ENCODE measurements around the gene UCK2.

Gene UCK2

DNA sequence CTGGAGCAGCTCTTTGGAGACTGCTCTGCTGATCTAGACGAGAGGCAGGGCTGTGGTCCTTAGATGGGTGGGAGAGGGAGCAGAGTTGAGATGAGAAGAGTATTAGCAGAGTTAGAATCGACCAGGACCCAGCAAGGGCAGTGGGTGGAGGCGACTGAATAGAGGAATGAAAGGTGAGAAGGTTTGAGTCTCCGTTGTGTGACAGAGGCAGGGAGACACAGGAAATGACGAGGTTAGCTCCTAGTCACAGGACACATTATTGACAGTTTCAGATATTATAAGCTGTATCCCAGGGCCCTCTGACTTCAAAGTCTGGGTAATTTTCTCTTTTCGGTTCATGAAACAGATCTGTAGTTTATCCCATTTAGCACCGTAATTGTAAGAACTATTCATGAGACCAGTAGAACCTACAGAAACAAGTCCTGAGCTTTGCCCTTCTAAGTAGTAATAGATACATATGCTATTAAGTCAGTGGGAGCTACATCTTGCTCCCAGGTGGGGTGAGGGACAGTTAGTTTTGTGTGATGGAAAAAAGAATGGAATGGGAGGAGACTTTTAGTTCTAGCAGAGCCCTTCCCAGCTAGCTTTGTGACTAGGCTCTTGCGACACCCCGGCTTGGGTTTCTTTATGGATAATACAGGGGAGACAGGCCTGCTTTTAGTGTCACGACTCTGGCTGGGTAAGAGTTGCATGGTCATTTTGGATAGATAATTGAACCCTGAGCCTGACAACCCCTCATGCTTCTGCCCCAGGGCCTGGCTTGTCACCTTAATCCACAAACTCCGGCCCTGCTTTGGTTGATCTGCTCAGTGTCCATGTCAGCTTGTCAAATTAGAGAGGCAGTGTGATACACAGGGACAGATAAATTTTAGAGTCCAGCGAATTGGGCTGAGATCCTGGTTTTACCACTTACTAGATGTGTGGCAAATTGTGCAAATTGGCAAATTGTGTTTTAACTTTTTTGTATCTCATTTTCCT is 70.2 kb downstream of the UCK2 start:
- in situ Hi-C loops (cut with MboI; ENCODE audit: low sequenced_read_pairs): no loop called here

DNA sequence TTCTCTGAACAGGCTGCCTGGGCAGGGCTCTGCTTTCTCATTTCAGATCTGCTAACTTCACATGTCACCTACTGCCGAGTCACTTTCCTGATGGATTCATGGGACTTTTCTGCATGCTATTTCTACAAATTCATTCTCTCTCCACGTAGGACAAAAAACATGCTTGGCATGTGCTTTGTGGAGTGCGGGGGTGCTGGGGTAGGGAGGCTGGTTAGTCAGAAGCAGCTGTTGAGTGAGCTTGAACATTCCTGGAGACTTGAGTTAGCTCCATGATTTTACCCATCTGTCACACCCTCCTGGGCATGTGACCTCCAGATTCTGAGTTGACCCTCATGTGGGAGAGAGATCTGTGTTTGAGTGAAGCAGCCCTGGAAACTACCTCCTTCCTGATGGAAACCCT is 71.4 kb downstream of the UCK2 start:
- in situ Hi-C loops (cut with MboI; ENCODE audit: low sequenced_read_pairs): no loop called here

DNA sequence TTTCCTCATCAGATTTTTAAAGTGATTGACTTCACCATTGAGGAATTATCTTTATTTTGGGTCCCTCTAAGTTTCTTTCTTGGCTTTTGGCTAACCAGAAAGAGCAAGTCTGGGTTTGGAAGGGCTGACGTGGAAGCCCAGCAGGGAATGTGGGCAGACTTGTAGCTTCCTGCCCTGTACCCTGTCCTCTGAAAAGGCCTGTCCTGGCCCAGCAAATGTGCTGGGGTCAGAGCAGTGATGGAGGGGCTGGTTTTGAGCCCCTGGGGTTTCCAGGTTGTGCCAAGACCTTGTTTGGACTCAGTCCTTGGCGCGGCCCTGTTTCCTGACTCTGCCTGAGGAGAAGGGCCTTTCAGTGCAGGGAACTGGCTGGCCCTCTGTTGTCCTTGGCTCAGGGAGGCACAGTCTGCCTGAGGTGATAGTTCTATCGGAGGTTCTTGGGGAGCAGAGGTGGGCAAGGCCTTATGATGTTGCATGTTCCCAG is 72.1 kb downstream of the UCK2 start:
- in situ Hi-C loops (cut with MboI; ENCODE audit: low sequenced_read_pairs): no loop called here

DNA sequence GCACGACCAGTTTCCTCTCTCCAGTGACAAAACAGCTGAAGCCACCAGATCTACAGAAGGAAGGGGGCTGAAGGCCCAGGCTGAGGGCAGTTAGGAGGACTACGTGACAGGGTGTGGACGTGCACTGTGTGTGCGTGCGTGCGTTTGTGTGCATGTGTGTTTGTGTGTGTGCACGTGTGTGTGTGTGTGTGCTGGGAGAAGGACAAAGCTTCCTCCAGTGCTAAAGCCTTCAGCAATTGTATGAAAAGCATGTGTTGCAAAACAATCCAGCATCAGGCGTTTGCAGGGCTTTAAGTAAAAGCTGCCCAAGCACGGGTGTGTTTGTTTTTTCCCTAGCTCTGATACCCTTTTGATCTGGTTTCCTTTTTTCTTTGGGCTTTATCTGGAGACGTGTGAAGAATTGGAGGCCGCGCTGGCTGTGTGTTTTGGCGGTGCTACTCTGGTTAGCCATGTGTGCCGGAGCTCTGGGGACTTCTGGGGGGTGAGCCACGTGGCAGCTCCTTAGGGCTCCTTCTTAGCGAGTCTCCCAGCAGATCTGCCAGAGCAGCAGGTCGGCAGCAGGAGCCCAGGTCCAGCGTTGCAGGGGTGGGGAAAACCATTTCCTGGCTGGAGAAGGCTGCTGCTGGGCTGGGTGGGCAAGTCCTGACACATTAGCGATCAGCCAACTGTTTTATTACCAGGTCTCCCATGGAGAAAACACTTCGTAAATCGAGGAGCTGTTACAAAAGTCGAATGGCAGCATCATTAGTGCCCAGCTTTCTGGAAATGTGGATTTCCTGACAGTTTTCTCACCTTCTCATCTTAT is 73.4 kb downstream of the UCK2 start:
- in situ Hi-C loops (cut with MboI; ENCODE audit: low sequenced_read_pairs): loop anchor here (25.0 kb wide), 2 partner anchors 288 to 513 kb away; no protein-coding TSS in a partner anchor

DNA sequence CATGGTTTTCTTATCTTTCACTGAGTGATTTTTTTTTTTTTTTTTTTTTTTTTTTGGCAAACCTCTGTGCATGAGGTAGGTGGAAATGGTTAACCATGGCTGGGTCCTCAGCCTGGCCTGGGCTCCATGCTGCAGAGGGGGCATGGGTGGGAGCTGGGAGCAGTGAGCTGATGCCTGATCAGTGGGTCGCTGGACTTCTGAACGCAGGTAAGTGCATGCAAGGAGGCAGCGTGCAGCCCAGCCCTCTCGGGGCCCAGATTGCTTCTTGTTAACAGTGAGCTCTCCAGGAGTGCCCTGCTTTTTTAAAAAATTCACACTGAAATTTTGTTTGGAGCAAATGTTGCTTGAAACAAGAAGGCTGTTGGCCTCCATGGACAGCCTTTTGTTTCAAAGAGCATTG is 75.2 kb downstream of the UCK2 start:
- in situ Hi-C loops (cut with MboI; ENCODE audit: low sequenced_read_pairs): loop anchor here (25.0 kb wide), 2 partner anchors 290 to 515 kb away; no protein-coding TSS in a partner anchor

DNA sequence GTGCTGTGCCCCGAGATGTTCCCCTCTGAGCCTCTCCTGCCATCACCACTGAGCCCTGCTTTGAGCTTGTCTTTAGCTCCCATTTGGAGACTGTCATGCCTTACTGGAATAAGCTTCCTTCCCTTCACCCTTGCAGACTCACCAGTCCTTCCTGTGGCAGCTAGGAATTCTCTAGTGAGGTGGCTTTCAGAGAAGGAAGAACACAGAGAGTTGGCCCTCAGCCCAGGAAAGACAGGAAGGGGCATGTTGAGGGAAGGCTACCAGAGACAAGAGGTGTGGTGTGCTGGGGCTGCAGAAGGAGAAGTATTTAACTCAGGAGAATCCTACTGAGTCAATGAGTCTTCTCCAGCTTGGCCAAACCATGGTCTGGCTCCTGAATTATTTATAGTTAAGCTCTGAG is 76.3 kb downstream of the UCK2 start:
- in situ Hi-C loops (cut with MboI; ENCODE audit: low sequenced_read_pairs): loop anchor here (25.0 kb wide), 2 partner anchors 291 to 516 kb away; no protein-coding TSS in a partner anchor

DNA sequence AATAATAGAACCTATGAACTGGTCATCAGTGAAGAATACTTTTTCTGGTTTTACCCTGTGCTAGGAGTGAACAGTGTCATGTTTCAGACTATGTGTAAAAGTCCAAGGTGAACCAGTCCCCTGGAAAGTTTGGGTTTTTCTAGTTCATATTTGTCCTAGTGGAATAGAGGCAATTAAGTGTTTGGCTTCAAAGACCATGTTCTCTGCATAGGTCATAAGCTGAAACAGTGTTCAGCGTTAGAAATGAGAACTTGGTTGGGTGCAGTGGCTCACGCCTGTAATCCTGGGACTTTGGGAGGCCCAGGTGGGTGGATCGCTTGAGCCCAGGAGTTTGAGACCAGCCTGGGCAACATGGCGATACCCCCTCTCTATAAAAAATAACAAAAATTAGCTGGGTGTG is 77.5 kb downstream of the UCK2 start:
- in situ Hi-C loops (cut with MboI; ENCODE audit: low sequenced_read_pairs): loop anchor here (25.0 kb wide), 2 partner anchors 293 to 518 kb away; no protein-coding TSS in a partner anchor

DNA sequence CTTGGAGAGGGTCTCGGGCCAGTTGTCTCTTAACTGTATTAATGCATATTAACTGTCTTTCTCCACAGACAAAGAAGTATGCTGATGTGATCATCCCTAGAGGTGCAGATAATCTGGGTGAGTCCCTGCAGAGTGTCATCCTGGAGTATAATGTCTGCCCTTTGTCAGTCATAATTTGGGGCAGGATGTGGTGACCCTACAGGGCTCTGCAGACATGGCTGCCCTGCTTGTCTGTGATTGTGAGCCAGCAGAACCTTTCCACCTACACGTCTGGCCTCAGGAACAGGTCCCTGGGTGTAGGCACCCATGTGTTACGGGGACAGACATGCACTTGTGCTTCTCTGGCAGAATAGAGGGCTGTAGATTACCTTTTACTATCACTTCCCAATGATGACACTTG is 78.4 kb downstream of the UCK2 start:
- in situ Hi-C loops (cut with MboI; ENCODE audit: low sequenced_read_pairs): loop anchor here (25.0 kb wide), 2 partner anchors 294 to 519 kb away; no protein-coding TSS in a partner anchor

DNA sequence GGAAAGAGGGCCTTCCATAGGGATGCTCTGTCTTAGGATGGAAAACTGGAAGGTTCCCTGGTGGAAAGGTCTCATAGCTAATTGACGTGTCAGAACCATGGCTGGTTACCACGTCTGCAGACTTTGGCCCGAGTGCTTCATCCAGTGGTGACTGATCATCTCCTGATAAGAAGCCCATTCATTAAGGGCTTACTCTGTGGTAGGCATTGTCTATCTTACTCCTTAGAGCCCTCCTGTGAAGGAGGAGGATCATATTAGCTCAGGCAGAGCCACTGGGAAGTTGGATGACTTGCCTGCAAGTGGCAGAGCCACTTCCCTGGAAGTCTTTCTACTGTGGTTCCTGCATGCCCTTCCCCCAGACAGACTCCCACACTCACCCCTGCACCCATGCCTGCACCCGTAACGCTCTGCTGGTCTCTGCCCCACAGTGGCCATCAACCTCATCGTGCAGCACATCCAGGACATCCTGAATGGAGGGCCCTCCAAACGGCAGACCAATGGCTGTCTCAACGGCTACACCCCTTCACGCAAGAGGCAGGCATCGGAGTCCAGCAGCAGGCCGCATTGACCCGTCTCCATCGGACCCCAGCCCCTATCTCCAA is 79.9 kb downstream of the UCK2 start:
- in situ Hi-C loops (cut with MboI; ENCODE audit: low sequenced_read_pairs): loop anchor here (25.0 kb wide), 2 partner anchors 295 to 520 kb away; no protein-coding TSS in a partner anchor

DNA sequence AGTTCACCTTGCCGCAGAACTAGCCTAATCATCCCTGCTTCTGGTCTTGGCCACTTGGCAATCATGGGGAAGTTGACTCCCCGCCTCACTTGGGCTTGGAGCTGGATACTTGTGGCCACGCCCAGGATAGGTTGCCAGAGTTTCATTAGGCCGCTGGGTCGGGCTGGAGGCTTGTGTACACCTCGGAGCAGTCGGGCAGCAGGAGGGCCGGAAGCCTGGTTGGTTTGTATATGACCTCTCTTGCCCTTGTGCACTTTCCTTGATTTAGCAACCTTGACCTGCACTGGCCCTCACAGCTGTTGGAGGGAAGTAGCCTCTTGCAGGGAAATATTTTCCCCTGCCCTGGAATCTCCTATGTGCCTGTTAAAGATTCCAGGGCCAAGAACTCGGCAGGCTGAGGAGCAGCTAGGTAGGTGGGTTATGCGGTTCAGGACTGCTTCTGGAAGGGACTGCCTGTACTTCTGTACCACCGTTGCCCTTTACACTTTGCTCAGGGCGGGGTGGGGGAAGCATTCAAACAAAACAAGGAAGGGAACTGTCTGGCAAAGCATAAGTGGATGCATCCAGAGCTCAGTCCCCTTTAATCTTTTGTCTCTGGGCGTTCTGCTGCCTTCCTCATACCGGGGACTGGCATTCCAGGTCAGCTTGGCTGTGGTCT is 83.5 kb downstream of the UCK2 start:
- in situ Hi-C loops (cut with MboI; ENCODE audit: low sequenced_read_pairs): loop anchor here (25.0 kb wide), 2 partner anchors 299 to 524 kb away; no protein-coding TSS in a partner anchor

DNA sequence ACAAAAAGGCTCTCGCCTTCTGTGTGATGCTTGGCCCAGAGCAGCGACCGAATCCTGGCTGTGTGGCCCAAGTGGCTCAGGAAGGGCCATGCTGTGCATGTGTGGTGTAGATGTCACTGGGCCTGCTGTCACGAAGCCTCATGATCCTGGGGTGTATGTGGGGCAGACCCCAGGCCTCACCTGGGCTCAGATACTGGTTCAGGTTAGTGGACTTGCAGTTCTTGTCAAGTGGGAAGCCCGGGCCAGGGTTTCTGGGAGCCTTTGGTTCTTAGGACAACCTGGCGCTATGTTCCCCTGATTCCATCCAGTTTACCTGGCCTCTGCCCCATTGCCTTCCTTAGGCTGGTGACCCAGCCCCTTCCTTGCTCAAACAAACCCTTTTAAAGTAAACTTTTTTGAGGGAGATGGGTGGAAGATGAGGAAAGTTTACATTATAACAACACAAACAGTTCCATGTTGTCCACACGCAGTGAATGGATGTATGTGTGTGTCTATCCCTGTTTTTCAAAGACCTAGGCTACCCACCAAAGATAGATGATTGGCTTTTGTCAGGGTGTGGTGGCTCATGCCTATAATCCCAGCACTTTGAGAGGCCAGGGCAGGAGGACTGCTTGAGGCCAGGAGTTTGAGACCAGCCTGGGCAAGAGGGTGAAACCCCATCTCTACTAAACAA is 84.3 kb downstream of the UCK2 start:
- in situ Hi-C loops (cut with MboI; ENCODE audit: low sequenced_read_pairs): loop anchor here (25.0 kb wide), 2 partner anchors 299 to 524 kb away; no protein-coding TSS in a partner anchor

DNA sequence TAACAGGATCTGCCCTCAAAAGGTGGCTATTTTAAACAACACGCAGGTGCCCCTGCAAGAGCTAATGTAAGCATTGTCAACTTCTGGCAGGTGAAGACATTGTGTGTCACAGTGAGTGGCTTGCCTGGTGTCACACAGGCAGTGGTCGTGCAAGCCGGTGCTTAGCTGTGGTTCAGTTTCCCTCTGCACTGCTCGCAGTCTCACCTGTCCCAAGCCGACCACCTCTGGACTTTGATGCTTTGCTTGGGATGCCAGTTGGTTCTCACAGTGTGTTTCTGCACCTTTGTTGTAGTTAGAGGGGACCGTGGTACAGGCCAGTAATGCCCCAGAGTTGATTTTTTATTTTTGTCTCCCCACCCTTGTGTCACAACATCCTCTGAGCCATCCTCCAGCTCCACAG is 85.2 kb downstream of the UCK2 start:
- in situ Hi-C loops (cut with MboI; ENCODE audit: low sequenced_read_pairs): loop anchor here (25.0 kb wide), 2 partner anchors 300 to 525 kb away; no protein-coding TSS in a partner anchor

DNA sequence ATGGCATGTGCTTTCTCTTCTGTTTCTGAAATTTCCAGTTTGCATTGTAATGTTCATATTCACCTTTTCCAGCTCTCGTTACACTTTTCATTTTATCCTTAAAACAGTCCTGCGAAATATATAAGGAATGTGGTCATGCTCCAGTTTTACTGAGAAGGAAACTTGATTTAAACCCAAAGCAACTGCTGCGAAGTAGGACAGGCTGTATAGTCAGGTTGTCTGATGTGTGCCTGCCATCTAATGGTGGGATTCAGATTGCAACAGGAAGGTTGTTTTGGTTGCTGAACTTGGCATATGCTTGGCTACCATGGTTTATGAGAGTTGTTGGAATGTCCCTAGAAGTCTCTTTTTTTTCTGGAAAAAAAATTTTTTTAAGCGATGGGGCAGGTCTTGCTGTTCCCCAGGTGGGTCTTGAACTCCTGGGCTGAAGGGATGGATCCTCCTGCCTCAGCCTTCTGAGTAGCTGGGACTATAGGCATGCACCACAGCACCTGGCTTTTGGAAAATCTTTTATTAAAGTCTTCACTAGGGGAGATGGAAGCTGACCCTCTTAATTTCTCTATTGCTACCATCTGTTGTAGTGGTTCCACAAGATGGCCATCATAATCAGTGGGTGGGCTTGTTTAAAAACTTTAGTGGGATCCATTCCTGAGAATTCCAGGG is 86.9 kb downstream of the UCK2 start:
- in situ Hi-C loops (cut with MboI; ENCODE audit: low sequenced_read_pairs): loop anchor here (25.0 kb wide), 2 partner anchors 302 to 527 kb away; no protein-coding TSS in a partner anchor

DNA sequence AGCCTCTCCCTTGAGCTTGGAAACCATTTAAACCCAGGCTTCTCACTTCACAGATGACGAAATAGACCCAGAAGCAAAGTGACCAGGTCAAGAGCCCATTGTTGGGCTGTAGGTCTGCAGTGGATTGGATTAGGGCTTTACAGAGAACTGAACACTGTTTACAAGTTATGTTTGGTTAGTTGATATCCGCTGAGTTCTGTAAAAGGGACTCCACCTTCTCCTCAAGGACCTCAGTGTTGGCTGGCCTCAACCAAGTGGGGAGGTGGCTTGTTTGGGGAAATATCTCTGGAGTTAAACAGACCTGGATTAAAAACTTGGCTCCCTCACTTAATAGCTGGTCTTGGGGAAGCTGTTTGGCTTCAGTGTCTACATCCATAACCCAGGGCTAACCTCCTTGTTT is 88.1 kb downstream of the UCK2 start:
- in situ Hi-C loops (cut with MboI; ENCODE audit: low sequenced_read_pairs): loop anchor here (25.0 kb wide), 2 partner anchors 303 to 528 kb away; no protein-coding TSS in a partner anchor

DNA sequence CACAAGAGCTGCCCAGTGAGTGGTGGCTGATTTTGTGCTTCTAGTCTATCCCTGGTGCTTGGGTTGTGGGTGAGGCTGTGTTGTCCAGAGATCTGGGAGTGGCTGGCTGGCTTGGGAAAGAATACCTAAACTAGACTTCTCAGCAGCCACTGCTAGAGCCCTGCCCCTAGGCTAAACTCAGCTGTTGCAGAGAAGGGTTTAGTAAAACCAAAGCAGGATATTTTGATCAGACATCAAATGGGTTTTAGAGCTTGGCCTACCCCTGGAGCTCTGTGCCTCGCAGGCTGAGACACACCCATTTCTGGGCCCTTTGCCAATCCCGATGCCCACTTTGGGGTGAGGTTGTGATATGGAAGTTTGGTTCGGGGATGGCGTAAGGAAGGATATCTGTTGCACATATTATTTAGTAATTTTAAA is 88.5 kb downstream of the UCK2 start:
- in situ Hi-C loops (cut with MboI; ENCODE audit: low sequenced_read_pairs): loop anchor here (25.0 kb wide), 2 partner anchors 304 to 529 kb away; no protein-coding TSS in a partner anchor

DNA sequence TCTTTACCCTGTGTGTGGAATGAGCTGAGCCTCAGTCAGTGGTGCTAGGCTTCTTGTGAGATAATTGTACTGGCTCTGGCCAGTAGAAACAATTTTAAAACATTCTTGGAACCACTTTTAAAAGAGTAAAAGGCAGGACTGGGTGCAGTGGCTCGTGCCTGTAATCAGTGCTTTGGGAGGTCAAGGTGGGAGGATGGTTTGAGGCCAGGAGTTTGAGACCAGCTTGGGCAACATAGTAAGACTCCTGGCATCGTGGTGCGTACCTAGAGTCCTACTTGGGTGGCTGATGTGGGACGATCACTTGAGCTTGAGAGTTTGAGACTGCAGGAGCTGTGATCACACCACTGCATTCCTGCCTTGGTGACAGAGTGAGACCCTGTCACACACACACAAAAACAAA is 89.8 kb downstream of the UCK2 start:
- in situ Hi-C loops (cut with MboI; ENCODE audit: low sequenced_read_pairs): loop anchor here (25.0 kb wide), 2 partner anchors 305 to 530 kb away; no protein-coding TSS in a partner anchor

DNA sequence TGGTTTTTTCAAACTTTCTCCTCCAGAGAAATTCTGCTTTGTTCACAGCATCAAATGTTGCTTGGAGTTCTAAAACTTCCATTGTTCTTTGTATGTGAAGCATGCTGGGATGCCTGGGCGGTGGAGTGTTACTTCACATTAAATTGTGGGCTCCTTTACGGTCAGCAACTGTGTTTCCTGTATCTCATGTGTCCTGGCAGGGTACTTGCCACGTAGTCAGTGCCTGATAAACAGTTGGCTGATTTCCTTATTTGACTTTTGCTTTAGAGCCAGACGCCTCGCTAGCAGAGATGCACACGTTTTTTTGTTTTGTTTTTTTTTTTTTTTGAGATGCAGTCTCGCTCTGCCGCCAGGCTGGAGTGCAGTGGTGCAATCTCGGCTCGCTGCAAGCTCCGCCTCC is 96.7 kb downstream of the UCK2 start:
- in situ Hi-C loops (cut with MboI; ENCODE audit: low sequenced_read_pairs): loop anchor here (25.0 kb wide), 2 partner anchors 312 to 537 kb away; no protein-coding TSS in a partner anchor

DNA sequence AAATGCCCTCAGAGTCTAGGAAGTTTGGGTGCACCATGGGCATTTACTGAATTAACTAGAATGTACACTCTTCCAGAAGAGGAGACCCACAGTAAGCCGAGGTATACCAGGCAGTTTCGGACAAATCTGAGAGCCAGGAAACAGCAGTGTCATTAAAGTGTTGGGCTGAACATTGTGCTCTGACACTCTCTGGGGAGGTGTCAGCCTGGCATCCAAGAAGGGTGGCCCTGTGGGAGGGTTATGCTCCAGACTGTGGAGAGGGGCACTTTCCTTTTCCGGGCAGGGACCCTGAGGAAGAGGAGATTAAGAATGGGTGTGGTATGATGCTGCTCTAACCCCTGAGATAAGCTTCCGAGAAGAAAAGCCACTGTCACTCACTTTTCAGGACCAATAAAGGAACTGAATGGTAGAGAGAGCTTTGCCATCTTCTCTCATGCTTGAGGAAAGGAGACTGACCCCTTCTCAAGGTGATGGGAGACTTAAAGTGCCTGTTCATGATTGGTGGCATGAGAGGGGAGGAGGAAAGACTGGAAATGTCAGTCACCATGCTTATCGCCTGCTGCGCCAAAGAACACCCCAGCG is 98.2 kb downstream of the UCK2 start:
- in situ Hi-C loops (cut with MboI; ENCODE audit: low sequenced_read_pairs): no loop called here

All from HL-60/S4 treated with phorbol 12-myristate 13-acetate at 8.2 ng/mL for 4 days and 3 days (cell line).